ENCODE results near the gene RUNX3. TPM values are rescaled to one million over a fixed set of nuclear protein-coding genes. Genes with fewer than 3 reads are reported as not detected.

RUNX3 gene
- total RNA-seq, 1 experiment from 2014 or later, result 1.1 TPM

- Mint-ChIP-seq H3K9me3 (ENCODE audit: unreplicated experiment) (peaks cover 7% of the 10 kb centered on the region), H3K27ac (ENCODE audit: unreplicated experiment) (no peak overlapping the region), H3K4me1 (ENCODE audit: low read depth, unreplicated experiment) (no peaks in the 10 kb centered on the region), H3K4me3 (ENCODE audit: unreplicated experiment) (no peak overlapping the region), H3K27me3 (ENCODE audit: insufficient read depth, unreplicated experiment) (no peaks in the 10 kb centered on the region), H3K36me3 (ENCODE audit: insufficient read depth, unreplicated experiment) (no peaks in the 10 kb centered on the region)
- ChIA-PET POLR2A (no interaction called here), CTCF (interaction anchor here (0.6 to 2.3 kb wide), 5 partner anchors 11 to 195 kb away, joined by 3 to 18 read pairs (median 4); no protein-coding TSS in a partner anchor)
- no peaks in the 10 kb centered on the region for H3K27me3 ChIP-seq (replicated peaks; ENCODE audit: control insufficient read depth, insufficient read depth, low read length)
- no peaks in the 10 kb centered on the region for H3K4me1 ChIP-seq
- H3K4me3 ChIP-seq (ENCODE audit: low read depth, low read length), result no peak overlapping the region
- no peak for TF ChIP-seq CTCF (IDR thresholded peaks at IDR 0.05; ENCODE audit: insufficient read depth in 1 of 2, low read depth in 1 of 2, low read length in 1 of 2, severe bottlenecking in 1 of 2, unreplicated experiment in 1 of 2)
- intact Hi-C loops (cut with micrococcal nuclease; ENCODE audit: unreplicated experiment), result loop anchor here (1.0 to 5.0 kb wide), 2 partner anchors 35 to 49 kb away; no protein-coding TSS in a partner anchor
- H3K9me3 ChIP-seq, result no peaks in the 10 kb centered on the region
- no peaks in the 10 kb centered on the region for H3K36me3 ChIP-seq (ENCODE audit: control insufficient read depth, insufficient read depth, low read length)
- no TSS peak for BruUV-seq (replicated peaks)
- DNase-seq, result no peak
Observed at GRCh38 chr1:24897263-24898151, 32.6 kb downstream of the RUNX3 start.

- no peak for TF ChIP-seq CTCF (IDR thresholded peaks at IDR 0.05; ENCODE audit: insufficient read depth in 1 of 2, low read depth in 1 of 2, low read length in 1 of 2, severe bottlenecking in 1 of 2, unreplicated experiment in 1 of 2)
- Mint-ChIP-seq H3K4me1 (ENCODE audit: low read depth, unreplicated experiment) (no peaks in the 10 kb centered on the region), H3K9me3 (ENCODE audit: unreplicated experiment) (peaks cover 9% of the 10 kb centered on the region), H3K4me3 (ENCODE audit: unreplicated experiment) (no peak overlapping the region), H3K36me3 (ENCODE audit: insufficient read depth, unreplicated experiment) (no peaks in the 10 kb centered on the region), H3K27me3 (ENCODE audit: insufficient read depth, unreplicated experiment) (no peaks in the 10 kb centered on the region), H3K27ac (ENCODE audit: unreplicated experiment) (no peak overlapping the region)
- ChIA-PET CTCF (interaction anchor here (0.7 to 2.3 kb wide), 2 partner anchors 49 to 141 kb away, joined by 3 to 18 read pairs; no protein-coding TSS in a partner anchor), POLR2A (no interaction called here)
- no peaks in the 10 kb centered on the region for H3K27me3 ChIP-seq (replicated peaks; ENCODE audit: control insufficient read depth, insufficient read depth, low read length)
- no peak for DNase-seq
- intact Hi-C loops (cut with micrococcal nuclease; ENCODE audit: unreplicated experiment), result loop anchor here (5.0 kb wide), 1 partner anchor 34 kb away; no protein-coding TSS in a partner anchor
- no peaks in the 10 kb centered on the region for H3K9me3 ChIP-seq
- no peaks in the 10 kb centered on the region for H3K36me3 ChIP-seq (ENCODE audit: control insufficient read depth, insufficient read depth, low read length)
- no peaks in the 10 kb centered on the region for H3K4me1 ChIP-seq
- no TSS peak for BruUV-seq (replicated peaks)
- no peak overlapping the region for H3K4me3 ChIP-seq (ENCODE audit: low read depth, low read length)
Observed at GRCh38 chr1:24896596-24897262, 33.3 kb downstream of the RUNX3 start.

- ChIA-PET POLR2A (no interaction called here), CTCF (no interaction called here)
- H3K4me3 Mint-ChIP-seq (ENCODE audit: unreplicated experiment), result no peak overlapping the region
- H3K4me3 ChIP-seq (ENCODE audit: low read depth, low read length), result no peak overlapping the region
- peaks cover 9% of the 10 kb centered on the region for H3K9me3 Mint-ChIP-seq (ENCODE audit: unreplicated experiment)
- intact Hi-C loops (cut with micrococcal nuclease; ENCODE audit: unreplicated experiment), result loop anchor here (5.0 kb wide), 1 partner anchor 34 kb away; no protein-coding TSS in a partner anchor
- no peak overlapping the region for H3K27ac Mint-ChIP-seq (ENCODE audit: unreplicated experiment)
- no peak for DNase-seq
- no peaks in the 10 kb centered on the region for H3K4me1 Mint-ChIP-seq (ENCODE audit: low read depth, unreplicated experiment)
- no peak for TF ChIP-seq CTCF (IDR thresholded peaks at IDR 0.05; ENCODE audit: insufficient read depth in 1 of 2, low read depth in 1 of 2, low read length in 1 of 2, severe bottlenecking in 1 of 2, unreplicated experiment in 1 of 2)
- H3K27me3 ChIP-seq (replicated peaks; ENCODE audit: control insufficient read depth, insufficient read depth, low read length), result no peaks in the 10 kb centered on the region
- no peaks in the 10 kb centered on the region for H3K9me3 ChIP-seq
- BruUV-seq (replicated peaks), result no TSS peak
- H3K36me3 ChIP-seq (ENCODE audit: control insufficient read depth, insufficient read depth, low read length), result no peaks in the 10 kb centered on the region
- no peaks in the 10 kb centered on the region for H3K36me3 Mint-ChIP-seq (ENCODE audit: insufficient read depth, unreplicated experiment)
- H3K27me3 Mint-ChIP-seq (ENCODE audit: insufficient read depth, unreplicated experiment), result no peaks in the 10 kb centered on the region
- no peaks in the 10 kb centered on the region for H3K4me1 ChIP-seq
Observed at GRCh38 chr1:24896176-24896575, 33.9 kb downstream of the RUNX3 start.

Measured in Caco-2 (cell line).